Right ventricle myocardium inferior (tissue), 1 donor: ENCODE results near the gene AHRR. TPM values are rescaled to one million over a fixed set of nuclear protein-coding genes. Genes with fewer than 3 reads are reported as not detected.
"Not testable (repeated sequence)": the region's sequence is repeated elsewhere in the genome, so short reads cannot be mapped to it uniquely, and the experiment has no call there.

ENCODE experiments used
- ATAC-seq: fragments of 200-7000 bp; cut with Tn5 transposase; one replicate; pipeline ENCODE4 v1.9.1; 2020; ENCODE audit warnings: mild to moderate bottlenecking, moderate library complexity
- DNase-seq: peaks from one replicate; pipeline ENCODE4 v3.0.0; 2021; ENCODE audit errors: missing footprints
- intact Hi-C: fragments of 100-400 bp; cut with DNase I; formaldehyde crosslinking; loops from one replicate; pipeline ENCODE4 v1.11.0; 2022
- total RNA-seq: library from RNA; stranded (reverse); fragmentation: NEBNext Ultra II Directional; extraction: Animal tissue kit (Norgen Biotek cat#: 25700); gene quantifications from one replicate; pipeline ENCODE4 v1.2.1, GENCODE V29; 2021
- donor health status: DM: no; HTN: yes; CAD: no; lungs with severe emphysema.

Gene AHRR
- total RNA-seq, 1 donor from 2014 or later, result 2.1 TPM

DNA sequence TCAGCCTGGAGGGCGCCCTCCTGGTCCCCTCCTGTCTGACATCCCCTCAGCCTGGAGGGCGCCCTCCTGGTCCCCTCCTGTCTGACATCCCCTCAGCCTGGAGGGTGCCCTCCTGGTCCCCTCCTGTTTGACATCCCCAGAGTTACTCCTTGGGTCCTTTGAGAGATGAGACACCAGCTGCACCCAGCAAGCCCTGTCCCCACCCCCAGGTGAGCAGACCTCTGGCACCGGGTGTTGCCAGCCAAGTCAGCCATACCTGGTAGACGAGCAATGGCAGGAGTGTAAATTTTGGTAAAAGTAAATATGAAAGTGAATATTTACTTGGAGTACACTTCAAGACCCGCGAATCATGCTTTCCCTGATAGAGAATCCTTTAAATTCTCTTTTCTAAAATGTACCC lies 146.9 kb downstream of the AHRR start:
- ATAC-seq, result no peak
- intact Hi-C loops, result no loop called here
- no peak for DNase-seq

GRCh38 chr5:469752-470483 lies 148.4 kb downstream of the AHRR start:
- peak; percentile 66 for DNase-seq
- intact Hi-C loops, result loop anchor here (5.0 kb wide), 2 partner anchors 253 to 422 kb away; partner anchors contain the start of genes BRD9, CCDC127, SDHA and TRIP13
- ATAC-seq, result no peak

DNA sequence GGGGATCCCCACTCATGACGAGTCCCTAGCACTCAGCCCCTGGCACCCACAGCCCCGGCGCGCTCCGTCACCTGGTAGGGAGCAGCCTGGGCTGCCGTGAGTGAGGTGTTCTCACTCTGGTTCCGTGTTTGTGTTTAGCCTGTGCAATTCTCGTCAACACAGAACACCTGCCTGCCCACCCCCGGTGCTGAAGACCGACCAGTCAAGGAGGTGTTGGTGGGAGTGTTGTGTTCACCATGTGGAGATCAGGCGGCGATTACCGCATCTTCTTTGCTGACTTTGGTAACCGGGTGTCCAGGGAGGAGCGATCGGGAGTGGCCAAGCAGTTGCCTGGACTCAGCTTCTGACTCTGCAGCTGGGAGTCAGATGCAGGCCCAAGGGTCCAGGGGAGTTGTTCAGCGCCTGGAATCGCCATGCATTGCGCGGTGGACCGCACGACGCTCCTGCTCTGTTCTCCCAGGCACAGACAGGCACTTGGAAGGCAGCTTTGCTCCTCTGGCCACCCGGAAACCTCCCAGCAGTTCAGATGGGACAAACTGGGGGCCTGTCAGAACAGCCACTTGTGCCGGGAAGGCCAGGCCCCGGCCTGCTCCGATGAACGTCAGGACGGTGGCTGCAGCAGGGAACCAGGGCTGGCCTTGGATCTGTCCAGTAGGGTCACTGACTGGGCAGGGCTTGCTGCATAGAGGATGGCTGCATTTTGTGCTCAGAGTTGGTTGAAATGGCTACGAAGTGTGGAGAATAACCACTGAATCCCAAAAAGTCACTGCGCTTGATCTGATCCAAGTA lies 149.6 kb downstream of the AHRR start:
- DNase-seq, result peak; percentile 57
- ATAC-seq, result no peak

GRCh38 chr5:471750-472058 lies 150.2 kb downstream of the AHRR start:
- DNase-seq, result no peak
- intact Hi-C loops, result loop anchor here (5.0 kb wide), 2 partner anchors 254 to 421 kb away; partner anchors contain the start of genes BRD9, CCDC127, SDHA and TRIP13
- ATAC-seq, result no peak

More for the DNA sequence above, 149.6 kb downstream of the AHRR start:
- intact Hi-C loops, result loop anchor here (5.0 kb wide), 2 partner anchors 254 to 421 kb away; partner anchors contain the start of genes BRD9, CCDC127, SDHA and TRIP13

DNA sequence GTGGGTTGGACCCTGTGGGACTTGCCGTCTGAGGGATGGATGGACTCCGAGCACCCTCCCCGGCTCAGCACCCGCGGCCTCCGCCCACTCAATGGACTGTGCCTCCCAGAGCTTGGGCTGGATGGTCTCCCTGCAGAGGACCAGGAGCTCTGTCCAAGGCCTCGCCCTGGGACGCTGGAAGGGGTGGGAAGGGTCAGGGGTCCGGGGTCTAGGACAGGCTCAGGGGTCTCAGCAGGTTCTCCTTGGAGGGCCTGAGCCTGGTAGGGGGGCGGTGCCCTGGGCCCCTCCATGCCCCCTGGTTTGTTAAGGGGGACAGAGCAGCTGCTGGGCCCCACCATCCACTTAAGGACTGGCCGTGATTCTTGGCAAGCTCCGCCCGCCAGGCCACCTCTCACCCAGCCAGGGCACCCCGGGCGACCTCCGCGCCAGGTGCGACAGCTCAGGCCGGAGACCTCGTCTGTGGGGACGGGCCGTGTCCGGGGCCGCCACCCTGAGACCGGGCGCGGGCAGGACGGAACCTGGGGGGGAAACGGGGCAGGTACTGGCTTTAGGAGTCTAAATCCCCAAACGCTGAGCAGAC lies 150.7 kb downstream of the AHRR start:
- intact Hi-C loops, result loop anchor here (5.0 kb wide), 2 partner anchors 255 to 420 kb away; partner anchors contain the start of genes BRD9, CCDC127, SDHA and TRIP13
- DNase-seq (peak; percentile 60), ATAC-seq (peak; percentile 24)

- intact Hi-C loops, result loop anchor here (5.0 kb wide), 2 partner anchors 256 to 419 kb away; partner anchors contain the start of genes BRD9, CCDC127, SDHA and TRIP13
These were observed 151.4 kb downstream of the AHRR start for GRCh38 chr5:472656-473550.

DNA sequence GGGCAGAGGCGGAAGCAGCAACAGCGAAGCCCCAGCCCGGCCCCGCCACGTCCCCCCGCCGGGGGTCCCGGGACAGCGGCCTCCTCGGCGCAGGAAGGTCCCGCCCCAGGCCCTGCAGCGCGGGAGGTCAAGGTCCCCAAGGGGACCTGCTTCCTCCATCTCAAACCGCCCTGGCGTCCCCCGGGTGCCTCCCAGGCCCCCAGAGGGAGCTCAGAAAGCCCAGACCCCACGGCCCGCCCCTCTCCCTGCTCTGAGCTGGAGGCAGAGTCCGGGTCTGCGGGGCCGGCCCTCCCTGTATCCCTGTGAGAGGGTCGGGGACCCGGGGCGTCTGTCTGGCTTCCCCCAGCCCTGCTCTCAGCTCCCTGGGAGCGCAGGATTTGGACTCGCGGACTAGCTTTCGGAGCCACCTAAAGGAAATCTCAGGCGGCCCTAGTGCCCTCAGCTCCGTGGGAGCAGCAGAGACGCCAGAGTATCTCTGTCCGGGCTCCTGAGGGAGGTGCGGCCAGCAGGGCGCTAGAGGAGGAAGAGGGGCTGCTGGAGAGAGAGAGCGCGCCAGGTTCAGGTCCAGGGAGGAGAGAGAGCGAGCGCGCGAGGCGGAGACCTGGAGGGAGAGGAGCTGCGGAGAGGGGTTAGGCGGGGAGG lies 152.2 kb downstream of the AHRR start:
- intact Hi-C loops, result loop anchor here (5.0 kb wide), 2 partner anchors 256 to 419 kb away; partner anchors contain the start of genes BRD9, CCDC127, SDHA and TRIP13
- ATAC-seq (peak; percentile 15), DNase-seq (peak; percentile 63)

More at GRCh38 chr5:472656-473550, 151.4 kb downstream of the AHRR start:
- DNase-seq (peak; percentile 94), ATAC-seq (peak; percentile 90)

DNA sequence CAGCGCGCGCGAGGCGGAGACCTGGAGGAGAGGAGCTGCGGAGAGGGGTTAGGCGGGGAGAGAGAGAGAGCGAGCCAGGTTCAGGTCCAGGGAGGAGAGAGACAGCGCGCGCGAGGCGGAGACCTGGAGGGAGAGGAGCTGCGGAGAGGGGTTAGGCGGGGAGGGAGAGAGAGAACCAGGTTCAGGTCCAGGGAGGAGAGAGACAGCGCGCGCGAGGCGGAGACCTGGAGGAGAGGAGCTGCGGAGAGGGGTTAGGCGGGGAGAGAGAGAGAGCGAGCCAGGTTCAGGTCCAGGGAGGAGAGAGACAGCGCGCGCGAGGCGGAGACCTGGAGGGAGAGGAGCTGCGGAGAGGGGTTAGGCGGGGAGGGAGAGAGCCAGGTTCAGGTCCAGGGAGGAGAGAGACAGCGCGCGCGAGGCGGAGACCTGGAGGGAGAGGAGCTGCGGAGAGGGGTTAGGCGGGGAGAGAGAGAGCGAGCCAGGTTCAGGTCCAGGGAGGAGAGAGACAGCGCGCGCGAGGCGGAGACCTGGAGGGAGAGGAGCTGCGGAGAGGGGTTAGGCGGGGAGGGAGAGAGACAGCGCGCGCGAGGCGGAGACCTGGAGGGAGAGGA lies 152.8 kb downstream of the AHRR start:
- intact Hi-C loops, result loop anchor here (5.0 kb wide), 2 partner anchors 257 to 418 kb away; partner anchors contain the start of genes BRD9, CCDC127, SDHA and TRIP13
- not testable (repeated sequence) for DNase-seq, ATAC-seq

DNA sequence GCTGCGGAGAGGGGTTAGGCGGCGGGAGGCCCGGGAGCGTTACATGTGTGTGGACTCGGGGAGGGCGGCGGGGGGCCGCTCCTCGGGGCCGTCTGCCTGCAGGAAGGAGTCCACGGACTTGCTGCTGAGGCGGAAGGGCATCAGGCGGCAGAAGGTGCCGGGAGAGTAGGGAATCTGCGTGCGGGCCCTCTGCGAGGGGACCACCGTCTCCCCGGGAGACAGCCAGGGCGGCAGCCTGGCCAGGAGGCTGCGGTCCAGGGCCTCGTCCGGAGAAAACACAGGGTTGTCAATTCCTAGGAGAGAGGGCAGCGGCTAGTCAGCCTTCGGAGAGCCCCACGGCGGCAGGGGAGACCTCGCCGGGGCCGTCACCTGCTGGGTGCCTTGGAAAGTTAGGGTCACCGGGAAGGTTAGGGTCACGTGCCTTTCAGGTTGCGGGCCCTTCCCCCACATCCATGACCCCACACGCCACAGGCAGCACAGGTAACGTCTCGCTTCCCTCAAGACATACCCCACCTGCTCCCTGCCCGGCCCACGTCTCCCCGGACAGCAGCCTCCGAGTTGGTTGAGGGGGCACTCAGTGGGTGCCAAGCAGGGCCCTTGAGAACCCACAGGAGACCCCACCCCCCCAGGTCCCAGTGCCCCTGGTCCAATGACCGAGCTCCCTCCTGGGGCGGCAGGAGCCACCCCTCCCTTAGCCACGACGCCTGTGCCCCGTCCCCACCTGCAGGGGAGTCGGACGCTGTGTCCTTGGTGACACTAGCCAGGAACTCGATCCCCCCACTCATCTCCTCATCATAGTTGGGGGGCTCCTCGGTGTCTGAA lies 153.5 kb downstream of the AHRR start:
- intact Hi-C loops, result loop anchor here (5.0 kb wide), 2 partner anchors 258 to 417 kb away; partner anchors contain the start of genes BRD9, CCDC127, SDHA and TRIP13
- DNase-seq (peak; percentile 63), ATAC-seq (no peak)

- no peak for ATAC-seq
- DNase-seq, result no peak
- intact Hi-C loops, result no loop called here
These were observed 154.2 kb downstream of the AHRR start for GRCh38 chr5:475704-476101.

GRCh38 chr5:476102-476813 lies 154.7 kb downstream of the AHRR start:
- ATAC-seq (no peak), DNase-seq (peak; percentile 68)
- intact Hi-C loops, result no loop called here

DNA sequence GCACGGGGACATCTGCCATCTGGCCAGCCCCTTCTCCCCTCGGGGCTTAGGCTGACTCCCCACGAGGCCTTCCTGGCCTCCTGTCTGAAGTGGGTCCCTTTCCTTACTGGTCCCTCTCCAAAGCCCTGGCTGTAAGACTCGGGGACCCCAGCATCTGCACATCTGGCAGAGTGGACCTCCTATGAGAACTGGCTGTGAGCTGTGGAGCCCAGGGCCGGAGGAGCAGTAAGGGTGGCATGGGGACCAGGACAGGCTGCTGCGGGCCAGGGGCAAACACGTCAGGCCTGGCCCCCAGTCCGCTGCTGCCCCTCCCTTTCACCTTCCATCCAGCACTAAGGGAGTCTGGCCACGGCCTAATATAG lies 155.3 kb downstream of the AHRR start:
- no peak for ATAC-seq
- intact Hi-C loops, result no loop called here
- peak; percentile 61 for DNase-seq

GRCh38 chr5:477247-477646 lies 155.7 kb downstream of the AHRR start:
- DNase-seq (peak; percentile 44), ATAC-seq (no peak)
- intact Hi-C loops, result no loop called here

DNA sequence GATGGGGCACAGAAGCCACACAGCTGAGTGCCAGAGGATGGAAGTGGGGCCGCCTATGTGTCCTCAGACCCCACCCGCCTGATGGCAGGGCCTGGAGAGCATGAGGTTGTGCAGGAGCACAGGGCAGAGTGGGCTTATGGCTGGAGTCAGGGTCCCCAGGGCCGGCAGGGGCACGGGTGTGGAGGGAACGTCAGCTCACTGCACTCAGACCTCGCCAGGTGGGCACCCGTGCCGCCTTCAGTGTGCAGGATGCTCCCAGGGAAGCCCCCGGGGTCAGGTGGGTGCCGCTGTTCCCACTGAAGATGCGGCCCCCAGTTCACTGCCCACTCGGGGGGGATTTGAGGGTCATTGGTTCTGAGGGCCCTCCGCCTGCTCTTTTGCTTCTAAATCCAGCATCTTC lies 156.4 kb downstream of the AHRR start:
- ATAC-seq (no peak), DNase-seq (no peak)
- intact Hi-C loops, result no loop called here

GRCh38 chr5:478369-478981 lies 157.0 kb downstream of the AHRR start:
- no peak for ATAC-seq
- intact Hi-C loops, result no loop called here
- DNase-seq, result no peak
